Ectodermal cell (in vitro differentiated cells): ENCODE data around the gene TSC22D1.
A peak's percentile ranks its signal among the peaks of the same experiment; 100 is the strongest.

Source experiments
- H3K27ac ChIP-seq: 2 replicates; pipeline ENCODE4 v1.7.0; 2013; ENCODE audit warnings: mild to moderate bottlenecking, low read depth, low read length; ENCODE audit not compliant: insufficient read depth, poor library complexity, severe bottlenecking
- H3K27me3 ChIP-seq: 2 replicates; pipeline ENCODE4 v1.7.0; 2013; ENCODE audit warnings: mild to moderate bottlenecking, low read length; ENCODE audit not compliant: insufficient read depth, control insufficient read depth, poor library complexity, severe bottlenecking
- H3K36me3 ChIP-seq: one replicate; pipeline ENCODE4 v1.7.0; 2013; ENCODE audit warnings: low read length; ENCODE audit not compliant: control insufficient read depth, insufficient read depth
- H3K4me1 ChIP-seq: one replicate; pipeline ENCODE4 v1.7.0; 2013; ENCODE audit warnings: low read length; ENCODE audit not compliant: control insufficient read depth, insufficient read depth
- H3K4me3 ChIP-seq: 2 replicates; pipeline ENCODE4 v1.7.0; 2013; ENCODE audit warnings: low read depth, low read length, control low read depth; ENCODE audit not compliant: insufficient read depth
- H3K9me3 ChIP-seq: 2 replicates; pipeline ENCODE4 v1.7.0; 2013; ENCODE audit warnings: mild to moderate bottlenecking, low read length, moderate library complexity; ENCODE audit not compliant: control insufficient read depth
- WGBS, 2 experiments: methylation state at CpG; one replicate each; pipeline ENCODE4 v1.1.7; 2013; ENCODE audit warnings: missing lambda C conversion rate in 2 of 2; 5-methylcytosine and 5-hydroxymethylcytosine counted together

Gene TSC22D1

GRCh38 chr13:44400736-44401135, 175.4 kb downstream of the TSC22D1 start:
- Histone ChIP-seq H3K36me3 (no peaks in the 10 kb centered on the region), H3K4me3 (no peak overlapping the region), H3K4me1 (peaks cover 53% of the 10 kb centered on the region)

GRCh38 chr13:44399074-44399473, 177.1 kb downstream of the TSC22D1 start:
- 96% methylated on average over 3 of the region's 3 CpGs for WGBS, 2 experiments

More at GRCh38 chr13:44400736-44401135, 175.4 kb downstream of the TSC22D1 start:
- Histone ChIP-seq H3K9me3 (no peaks in the 10 kb centered on the region), H3K27me3 (no peaks in the 10 kb centered on the region), H3K27ac (no peak overlapping the region)

DNA sequence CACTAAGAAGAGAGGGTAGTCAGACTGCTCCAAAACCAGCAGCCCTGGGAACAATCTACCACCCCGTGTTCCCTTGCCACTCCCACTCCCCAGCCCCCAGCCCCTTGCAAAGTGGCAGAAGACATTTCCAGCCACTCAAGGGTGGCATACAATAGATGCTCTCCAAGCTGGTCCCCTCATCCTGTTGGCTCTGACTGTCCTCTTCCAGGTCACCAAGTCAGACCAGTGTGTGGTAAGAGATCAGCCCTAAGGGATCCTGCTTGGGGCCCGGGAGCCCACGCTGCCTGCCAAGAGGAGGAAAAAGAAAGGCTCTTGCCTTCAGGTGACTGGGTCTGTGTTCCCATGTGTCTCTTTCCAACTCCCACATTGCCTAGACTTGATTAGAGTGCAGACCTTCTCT, 177.5 kb downstream of the TSC22D1 start:
- no peaks in the 10 kb centered on the region for H3K9me3 ChIP-seq
- H3K27ac ChIP-seq: no peak overlapping the region
- 87 to 95% methylated on average over 3 of the region's 3 CpGs for WGBS, 2 experiments

More at GRCh38 chr13:44399074-44399473, 177.1 kb downstream of the TSC22D1 start:
- no peak overlapping the region for H3K4me3 ChIP-seq
- H3K36me3 ChIP-seq: no peaks in the 10 kb centered on the region
- H3K9me3 ChIP-seq: no peaks in the 10 kb centered on the region
- no peaks in the 10 kb centered on the region for H3K27me3 ChIP-seq
- no peak overlapping the region for H3K27ac ChIP-seq
- peaks cover 36% of the 10 kb centered on the region for H3K4me1 ChIP-seq

DNA sequence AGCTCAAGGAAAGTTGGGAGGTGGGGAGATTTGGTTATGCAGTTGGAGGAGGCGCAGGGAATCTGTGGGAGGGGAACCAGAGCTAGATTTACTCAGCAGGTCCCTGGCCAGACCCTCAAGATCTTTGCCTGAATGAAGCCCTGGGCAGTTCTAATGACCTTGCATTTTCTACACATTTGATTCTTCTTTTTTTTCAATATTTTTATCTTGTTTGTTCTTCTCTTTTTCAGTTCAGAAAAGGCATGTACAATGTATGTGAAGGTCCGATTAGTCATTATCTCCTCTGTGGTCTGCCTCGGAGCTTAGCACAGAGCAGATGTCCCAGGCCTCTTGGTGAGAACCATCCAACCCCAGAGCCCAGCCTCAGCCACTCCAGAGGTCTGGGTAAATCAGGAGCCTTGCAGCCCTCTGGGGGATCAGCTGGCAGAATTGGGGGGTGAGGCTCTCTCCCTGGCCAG, 178.3 kb downstream of the TSC22D1 start:
- H3K4me1 ChIP-seq: peaks cover 37% of the 10 kb centered on the region
- H3K4me3 ChIP-seq: no peak overlapping the region
- H3K9me3 ChIP-seq: no peaks in the 10 kb centered on the region
- H3K36me3 ChIP-seq: no peaks in the 10 kb centered on the region
- H3K27me3 ChIP-seq: no peaks in the 10 kb centered on the region
- H3K27ac ChIP-seq: no peak overlapping the region
- 92 to 94% methylated on average over 3 of the region's 3 CpGs for WGBS, 2 experiments

More for the DNA sequence above, 177.5 kb downstream of the TSC22D1 start:
- Histone ChIP-seq H3K4me1 (peaks cover 33% of the 10 kb centered on the region), H3K27me3 (no peaks in the 10 kb centered on the region), H3K4me3 (no peak overlapping the region), H3K36me3 (no peaks in the 10 kb centered on the region)

GRCh38 chr13:44396701-44397580, 179.2 kb downstream of the TSC22D1 start:
- peaks cover 37% of the 10 kb centered on the region for H3K4me1 ChIP-seq
- no peaks in the 10 kb centered on the region for H3K36me3 ChIP-seq
- H3K4me3 ChIP-seq: no peak overlapping the region
- H3K9me3 ChIP-seq: no peaks in the 10 kb centered on the region
- WGBS, 2 experiments: 69 to 75% methylated on average over 26 of the region's 26 CpGs
- H3K27ac ChIP-seq: peak overlapping the region; percentile 82
- H3K27me3 ChIP-seq: no peaks in the 10 kb centered on the region

DNA sequence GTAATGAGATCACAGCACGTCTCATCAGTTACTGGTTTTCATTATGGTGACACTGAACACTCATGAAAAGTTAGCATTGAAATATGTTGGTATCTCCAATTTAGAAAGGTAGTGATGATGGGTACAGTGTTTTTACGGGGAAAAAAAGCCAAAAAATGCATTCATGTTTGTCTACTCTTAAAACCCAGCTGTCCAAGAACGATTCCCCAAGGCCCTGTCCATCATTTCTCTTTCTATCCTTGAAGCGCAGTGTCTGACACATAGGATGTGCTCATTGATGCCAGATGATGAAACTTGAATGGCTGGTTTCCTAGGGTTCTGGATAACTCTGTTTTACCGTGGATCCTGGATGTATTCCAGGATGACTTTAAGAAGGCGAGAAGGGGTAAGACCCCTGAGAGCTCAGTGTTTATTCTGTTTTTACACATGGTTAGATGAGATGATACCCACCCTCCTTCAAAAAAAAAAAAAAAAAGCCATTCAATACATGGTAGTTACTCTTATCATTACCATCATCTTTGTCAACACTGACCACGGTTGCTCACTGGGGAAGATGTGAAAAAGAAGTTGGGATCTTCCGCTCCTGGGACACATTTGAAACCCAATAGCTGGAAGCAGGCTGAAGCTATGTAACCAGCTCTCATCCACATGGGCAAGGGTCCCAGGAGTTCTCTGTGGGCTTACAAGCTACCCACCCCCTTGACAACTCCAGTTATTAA, 180.0 kb downstream of the TSC22D1 start:
- 96 to 98% methylated on average over 8 of the region's 8 CpGs for WGBS, 2 experiments
- H3K36me3 ChIP-seq: no peaks in the 10 kb centered on the region
- no peaks in the 10 kb centered on the region for H3K27me3 ChIP-seq
- no peaks in the 10 kb centered on the region for H3K9me3 ChIP-seq
- peaks cover 37% of the 10 kb centered on the region for H3K4me1 ChIP-seq
- H3K27ac ChIP-seq: peak overlapping the region; percentile 82
- no peak overlapping the region for H3K4me3 ChIP-seq

GRCh38 chr13:44394658-44395057, 181.5 kb downstream of the TSC22D1 start:
- Histone ChIP-seq H3K27me3 (no peaks in the 10 kb centered on the region), H3K4me3 (no peak overlapping the region), H3K27ac (no peak overlapping the region), H3K9me3 (no peaks in the 10 kb centered on the region), H3K36me3 (no peaks in the 10 kb centered on the region), H3K4me1 (peaks cover 37% of the 10 kb centered on the region)

DNA sequence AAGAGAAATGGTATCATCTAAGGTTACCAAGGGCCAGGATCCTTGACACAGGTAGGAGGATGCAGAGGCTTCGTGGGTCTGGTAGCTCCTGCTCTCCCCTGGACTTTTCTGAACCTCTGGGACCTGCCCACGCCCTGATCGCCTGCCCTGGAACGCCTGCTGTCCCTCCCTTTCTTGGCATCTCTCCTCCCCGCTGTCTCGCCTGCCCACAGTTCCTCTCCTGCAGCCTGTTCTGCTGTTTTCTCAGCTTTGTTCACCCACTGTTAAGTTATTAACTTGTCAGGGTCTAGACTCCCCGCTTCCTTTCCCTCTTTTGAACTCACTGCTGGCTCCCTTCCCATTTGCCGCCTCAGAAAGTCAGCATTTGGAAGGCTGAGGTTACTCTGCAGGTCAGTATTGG, 182.7 kb downstream of the TSC22D1 start:
- 70 to 83% methylated on average over 8 of the region's 8 CpGs for WGBS, 2 experiments
- Histone ChIP-seq H3K27me3 (no peaks in the 10 kb centered on the region), H3K9me3 (no peaks in the 10 kb centered on the region), H3K4me1 (peaks cover 43% of the 10 kb centered on the region), H3K27ac (no peak overlapping the region), H3K4me3 (no peak overlapping the region), H3K36me3 (no peaks in the 10 kb centered on the region)

- Histone ChIP-seq H3K27me3 (no peaks in the 10 kb centered on the region), H3K9me3 (no peaks in the 10 kb centered on the region), H3K36me3 (no peaks in the 10 kb centered on the region), H3K27ac (no peak overlapping the region), H3K4me3 (no peak overlapping the region), H3K4me1 (peaks cover 32% of the 10 kb centered on the region)
- 98 to 100% methylated on average over 1 of the region's 1 CpG for WGBS, 2 experiments
Observed at GRCh38 chr13:44389876-44390275, 186.3 kb downstream of the TSC22D1 start.

- 90 to 92% methylated on average over 4 of the region's 4 CpGs for WGBS, 2 experiments
- H3K27ac ChIP-seq: no peak overlapping the region
- no peaks in the 10 kb centered on the region for H3K27me3 ChIP-seq
- H3K4me3 ChIP-seq: no peak overlapping the region
- no peaks in the 10 kb centered on the region for H3K36me3 ChIP-seq
- H3K4me1 ChIP-seq: peaks cover 32% of the 10 kb centered on the region
- no peaks in the 10 kb centered on the region for H3K9me3 ChIP-seq
Observed at GRCh38 chr13:44389060-44389666, 187.0 kb downstream of the TSC22D1 start.
